ENCODE results near the gene STK33.

The STK33 gene

GRCh38 chr11:8408151-8408941, 185.7 kb downstream of the STK33 start:
- H3K4me2 ChIP-seq (ENCODE audit: low read depth, low read length), result no peak overlapping the region
- H3K27me3 ChIP-seq (replicated peaks; ENCODE audit: insufficient read depth, low read length), result no peaks in the 10 kb centered on the region
- H3K9ac ChIP-seq (ENCODE audit: low read length), result no peak overlapping the region
- H3F3A ChIP-seq (ENCODE audit: insufficient read depth, low read length), result no peaks in the 10 kb centered on the region
- no peaks in the 10 kb centered on the region for H3K79me2 ChIP-seq (ENCODE audit: low read length)
- H3K9me3 ChIP-seq (replicated peaks; ENCODE audit: insufficient read depth, low read length), result no peaks in the 10 kb centered on the region
- no peaks in the 10 kb centered on the region for H3K4me1 ChIP-seq (ENCODE audit: low read length)
- no peak overlapping the region for H3K4me3 ChIP-seq (ENCODE audit: low read length)
- no peak overlapping the region for H2AFZ ChIP-seq (ENCODE audit: low read length)
- TF ChIP-seq EZH2 (optimal IDR thresholded peaks at IDR 0.05; ENCODE audit: low read depth, low read length) (no peak), CTCF (IDR thresholded peaks at IDR 0.05; ENCODE audit: low read length) (no peak), EZH2phosphoT487 (IDR thresholded peaks at IDR 0.05; ENCODE audit: low read length) (no peak)
- no peaks in the 10 kb centered on the region for H3K36me3 ChIP-seq (replicated peaks; ENCODE audit: insufficient read depth, low read length)
- H4K20me1 ChIP-seq (ENCODE audit: insufficient read depth, low read length), result no peaks in the 10 kb centered on the region
- H3K9me2 ChIP-seq (replicated peaks; ENCODE audit: insufficient read depth, low read length), result no peaks in the 10 kb centered on the region
- no peak for DNase-seq
- H3K27ac ChIP-seq (ENCODE audit: low read length), result no peak overlapping the region

- Histone ChIP-seq H3K79me2 (ENCODE audit: low read length) (no peaks in the 10 kb centered on the region), H3K4me1 (ENCODE audit: low read length) (no peaks in the 10 kb centered on the region), H3K9me3 (replicated peaks; ENCODE audit: insufficient read depth, low read length) (no peaks in the 10 kb centered on the region), H3K4me2 (ENCODE audit: low read depth, low read length) (no peak overlapping the region), H3F3A (ENCODE audit: insufficient read depth, low read length) (no peaks in the 10 kb centered on the region), H3K27ac (ENCODE audit: low read length) (no peak overlapping the region), H3K9me2 (replicated peaks; ENCODE audit: insufficient read depth, low read length) (no peaks in the 10 kb centered on the region), H3K9ac (ENCODE audit: low read length) (no peak overlapping the region), H3K36me3 (replicated peaks; ENCODE audit: insufficient read depth, low read length) (no peaks in the 10 kb centered on the region), H4K20me1 (ENCODE audit: insufficient read depth, low read length) (no peaks in the 10 kb centered on the region), H3K27me3 (replicated peaks; ENCODE audit: insufficient read depth, low read length) (no peaks in the 10 kb centered on the region), H3K4me3 (ENCODE audit: low read length) (no peak overlapping the region), H2AFZ (ENCODE audit: low read length) (no peak overlapping the region)
- no peak for TF ChIP-seq CTCF (IDR thresholded peaks at IDR 0.05; ENCODE audit: low read length)
- TF ChIP-seq EZH2 (optimal IDR thresholded peaks at IDR 0.05; ENCODE audit: low read depth, low read length), result no peak
- no peak for TF ChIP-seq EZH2phosphoT487 (IDR thresholded peaks at IDR 0.05; ENCODE audit: low read length)
- DNase-seq, result no peak
Observed at GRCh38 chr11:8403310-8403709, 190.7 kb downstream of the STK33 start.

- Histone ChIP-seq H2AFZ (ENCODE audit: low read length) (no peak overlapping the region), H3K4me3 (ENCODE audit: low read length) (no peak overlapping the region), H3K9me3 (replicated peaks; ENCODE audit: insufficient read depth, low read length) (no peaks in the 10 kb centered on the region), H3K27me3 (replicated peaks; ENCODE audit: insufficient read depth, low read length) (no peaks in the 10 kb centered on the region), H3K9ac (ENCODE audit: low read length) (no peak overlapping the region), H3F3A (ENCODE audit: insufficient read depth, low read length) (no peaks in the 10 kb centered on the region), H3K36me3 (replicated peaks; ENCODE audit: insufficient read depth, low read length) (no peaks in the 10 kb centered on the region), H3K27ac (ENCODE audit: low read length) (no peak overlapping the region), H3K4me1 (ENCODE audit: low read length) (no peaks in the 10 kb centered on the region), H3K79me2 (ENCODE audit: low read length) (no peaks in the 10 kb centered on the region), H3K4me2 (ENCODE audit: low read depth, low read length) (no peak overlapping the region), H3K9me2 (replicated peaks; ENCODE audit: insufficient read depth, low read length) (no peaks in the 10 kb centered on the region), H4K20me1 (ENCODE audit: insufficient read depth, low read length) (no peaks in the 10 kb centered on the region)
- TF ChIP-seq EZH2phosphoT487 (IDR thresholded peaks at IDR 0.05; ENCODE audit: low read length), result no peak
- TF ChIP-seq EZH2 (optimal IDR thresholded peaks at IDR 0.05; ENCODE audit: low read depth, low read length), result no peak
- no peak for TF ChIP-seq CTCF (IDR thresholded peaks at IDR 0.05; ENCODE audit: low read length)
- no peak for DNase-seq
Observed at GRCh38 chr11:8392886-8393285, 201.1 kb downstream of the STK33 start.
